OCI-LY7 (cell line): ENCODE measurements around the gene TMTC2. TPM values are rescaled to one million over a fixed set of nuclear protein-coding genes. Genes with fewer than 3 reads are reported as not detected.

ENCODE experiments used
- BruUV-seq: library from RNA; stranded (reverse); fragments of 400-500 nt; replicated peaks from 2 replicates; lab custom pipeline; 2021; lab: Mats Ljungman, UMichigan
- CTCF ChIA-PET: fragments of 300-600 bp; sonication (Branson Sonifier 250); formaldehyde crosslinking; loops from one replicate; lab custom pipeline; 2022; ENCODE audit warnings: antibody characterized with exemption; ENCODE audit not compliant: unreplicated experiment; lab: Charles Lee
- POLR2A ChIA-PET: fragments of 300-600 bp; sonication (Branson Sonifier 250); formaldehyde crosslinking; loops from one replicate; lab custom pipeline; 2022; ENCODE audit warnings: antibody characterized with exemption; lab: Charles Lee
- DNase-seq: peaks from one replicate; pipeline ENCODE4 v3.0.0-alpha.2; 2015; ENCODE audit warnings: low spot score
- H2AFZ ChIP-seq: fragments of 200-600 bp; sonication (generic), shearing (Covaris generic); 2 replicates; pipeline ENCODE4 v1.6.1; 2014; ENCODE audit warnings: mild to moderate bottlenecking, antibody characterized with exemption, low read length, moderate library complexity
- H3K27ac ChIP-seq: fragments of 200-600 bp; sonication (generic); 2 replicates; pipeline ENCODE4 v1.5.1; 2014; ENCODE audit warnings: mixed run types, low read depth, mild to moderate bottlenecking, moderate library complexity, low read length, inconsistent platforms; ENCODE audit not compliant: poor library complexity, severe bottlenecking
- H3K36me3 ChIP-seq: fragments of 200-600 bp; sonication (generic); 2 replicates; pipeline ENCODE4 v1.6.1; 2014; ENCODE audit warnings: mild to moderate bottlenecking, antibody characterized with exemption, low read length, moderate library complexity, mixed read lengths; ENCODE audit not compliant: insufficient read depth
- H3K4me1 ChIP-seq: fragments of 200-600 bp; sonication (generic); 2 replicates; pipeline ENCODE4 v1.5.1; 2014; ENCODE audit warnings: mild to moderate bottlenecking, low read length; ENCODE audit not compliant: insufficient read depth, poor library complexity, severe bottlenecking
- H3K4me2 ChIP-seq: fragments of 200-600 bp; sonication (generic); 2 replicates; pipeline ENCODE4 v1.6.1; 2014; ENCODE audit warnings: mild to moderate bottlenecking, low read length
- H3K4me3 ChIP-seq: fragments of 200-600 bp; sonication (generic); 2 replicates; pipeline ENCODE4 v1.5.1; 2014; ENCODE audit warnings: mild to moderate bottlenecking, low read depth, low read length; ENCODE audit not compliant: poor library complexity, severe bottlenecking
- H3K79me2 ChIP-seq: fragments of 200-600 bp; sonication (generic); 2 replicates; pipeline ENCODE4 v1.6.1; 2016; ENCODE audit warnings: low read depth, mild to moderate bottlenecking, low read length, moderate library complexity, mixed read lengths; ENCODE audit not compliant: insufficient read depth
- H3K9me2 ChIP-seq: fragments of 200-600 bp; sonication (generic); 2 replicates; pipeline ENCODE4 v1.6.1; 2016; ENCODE audit warnings: mild to moderate bottlenecking, low read length, mixed read lengths; ENCODE audit not compliant: insufficient read depth
- H3K9me3 ChIP-seq: fragments of 200-600 bp; sonication (generic); 2 replicates; pipeline ENCODE4 v1.6.1; 2014; ENCODE audit warnings: mild to moderate bottlenecking, mixed run types, low read length, mixed read lengths
- H4K20me1 ChIP-seq: fragments of 200-600 bp; sonication (generic); 2 replicates; pipeline ENCODE4 v1.6.1; 2014; ENCODE audit warnings: mild to moderate bottlenecking, antibody characterized with exemption, low read length, moderate library complexity, mixed read lengths; ENCODE audit not compliant: insufficient read depth
- CTCF ChIP-seq: fragments of 200-600 bp; sonication (generic); conservative IDR thresholded peaks from 2 replicates; pipeline ENCODE4 v1.5.1; 2014; ENCODE audit warnings: mild to moderate bottlenecking, antibody characterized with exemption, low read length, moderate library complexity, mixed read lengths
- EZH2phosphoT487 ChIP-seq: fragments of 200-600 bp; sonication (generic); IDR thresholded peaks from 2 replicates; pipeline ENCODE4 v1.6.1; 2018; ENCODE audit warnings: low read depth, borderline replicate concordance, mild to moderate bottlenecking, mixed run types, antibody characterized with exemption, low read length, moderate library complexity, mixed read lengths
- intact Hi-C: fragments of 100-400 bp; cut with micrococcal nuclease; formaldehyde crosslinking; loops from one replicate; pipeline ENCODE4 v1.10.0; 2022; ENCODE audit not compliant: unreplicated experiment
- total RNA-seq, 2 experiments: library from RNA; depleted of rRNA in 1 of 2; stranded (reverse); fragments of >200 nt in 1 of 2; shearing (Covaris generic) in 1 of 2; gene quantifications; 2 replicates each; pipeline ENCODE4 v1.2.3, GENCODE V29; 2014 to 2022

TMTC2 gene
- total RNA-seq, 2 experiments from 2014 or later = 5.6 to 8.1 TPM

GRCh38 chr12:82727886-82728285 lies 41.2 kb downstream of the TMTC2 start:
- TF ChIP-seq EZH2phosphoT487 (no peak), CTCF (no peak)
- Histone ChIP-seq H3K4me1 (no peaks in the 10 kb centered on the region), H4K20me1 (no peaks in the 10 kb centered on the region), H2AFZ (no peak overlapping the region), H3K9me3 (no peaks in the 10 kb centered on the region), H3K9me2 (no peaks in the 10 kb centered on the region), H3K4me3 (no peak overlapping the region), H3K36me3 (no peaks in the 10 kb centered on the region), H3K4me2 (no peak overlapping the region), H3K27ac (no peak overlapping the region), H3K79me2 (no peaks in the 10 kb centered on the region)
- POLR2A ChIA-PET = no interaction called here
- CTCF ChIA-PET = no interaction called here
- intact Hi-C loops = no loop called here
- no TSS peak for BruUV-seq
- DNase-seq = no peak

- Histone ChIP-seq H3K4me1 (no peaks in the 10 kb centered on the region), H2AFZ (no peak overlapping the region), H3K9me3 (no peaks in the 10 kb centered on the region), H3K79me2 (no peaks in the 10 kb centered on the region), H3K27ac (no peak overlapping the region), H3K9me2 (no peaks in the 10 kb centered on the region), H3K4me3 (no peak overlapping the region), H4K20me1 (no peaks in the 10 kb centered on the region), H3K4me2 (no peak overlapping the region), H3K36me3 (no peaks in the 10 kb centered on the region)
- intact Hi-C loops = no loop called here
- no TSS peak for BruUV-seq
- CTCF ChIA-PET = no interaction called here
- DNase-seq = no peak
- TF ChIP-seq EZH2phosphoT487 (no peak), CTCF (no peak)
- POLR2A ChIA-PET = no interaction called here
Observed at GRCh38 chr12:82728710-82729109, 42.0 kb downstream of the TMTC2 start.

GRCh38 chr12:82730953-82731459 lies 44.3 kb downstream of the TMTC2 start:
- no peaks in the 10 kb centered on the region for H3K36me3 ChIP-seq
- no peaks in the 10 kb centered on the region for H3K79me2 ChIP-seq
- no peaks in the 10 kb centered on the region for H3K9me3 ChIP-seq
- no peak overlapping the region for H3K4me3 ChIP-seq
- intact Hi-C loops = no loop called here
- CTCF ChIA-PET = no interaction called here
- no peak overlapping the region for H3K27ac ChIP-seq
- DNase-seq = no peak
- H2AFZ ChIP-seq = no peak overlapping the region
- H3K4me2 ChIP-seq = no peak overlapping the region
- no peaks in the 10 kb centered on the region for H3K9me2 ChIP-seq
- H4K20me1 ChIP-seq = no peaks in the 10 kb centered on the region
- no TSS peak for BruUV-seq
- POLR2A ChIA-PET = interaction anchor here (0.6 to 1.2 kb wide), 3 partner anchors 10 to 533 kb away, joined by 3 to 4 read pairs (median 3); no protein-coding TSS in a partner anchor
- H3K4me1 ChIP-seq = no peaks in the 10 kb centered on the region
- TF ChIP-seq CTCF (no peak), EZH2phosphoT487 (no peak)
